MM.1S (cell line): ENCODE data around the gene RHBG.

Experiments used
- DNase-seq: peaks from one replicate; pipeline ENCODE4 v3.0.0-alpha.2; 2015
- H2AFZ ChIP-seq: fragments of 300-600 bp; sonication (generic); 2 replicates; pipeline ENCODE4 v1.6.0; 2016; ENCODE audit warnings: antibody characterized with exemption, low read length
- H3F3A ChIP-seq: fragments of 300-600 bp; sonication (generic); 2 replicates; pipeline ENCODE4 v1.6.1; 2016; ENCODE audit warnings: mild to moderate bottlenecking, antibody characterized with exemption, low read length, moderate library complexity, mixed read lengths; ENCODE audit not compliant: insufficient read depth
- H3K27ac ChIP-seq: fragments of 300-600 bp; sonication (generic); 2 replicates; pipeline ENCODE4 v1.5.1; 2016; ENCODE audit warnings: mild to moderate bottlenecking, low read length
- H3K27me3 ChIP-seq: fragments of 300-600 bp; sonication (generic); replicated peaks from 2 replicates; pipeline ENCODE4 v1.6.0; 2016; ENCODE audit warnings: low read length; ENCODE audit not compliant: insufficient read depth
- H3K36me3 ChIP-seq: fragments of 300-600 bp; sonication (generic); replicated peaks from 2 replicates; pipeline ENCODE4 v1.6.1; 2016; ENCODE audit warnings: mild to moderate bottlenecking, low read length, mixed read lengths; ENCODE audit not compliant: insufficient read depth
- H3K4me1 ChIP-seq: fragments of 300-600 bp; sonication (generic); 2 replicates; pipeline ENCODE4 v1.6.1; 2016; ENCODE audit warnings: low read length, mixed read lengths
- H3K4me2 ChIP-seq: fragments of 300-600 bp; sonication (generic); 2 replicates; pipeline ENCODE4 v1.6.0; 2016; ENCODE audit warnings: low read depth, low read length
- H3K4me3 ChIP-seq: fragments of 300-600 bp; sonication (generic); 2 replicates; pipeline ENCODE4 v1.5.1; 2016; ENCODE audit warnings: low read length, mixed read lengths
- H3K79me2 ChIP-seq: fragments of 300-600 bp; sonication (generic); 2 replicates; pipeline ENCODE4 v1.6.1; 2016; ENCODE audit warnings: mixed run types, low read length, mixed read lengths
- H3K9ac ChIP-seq: fragments of 300-600 bp; sonication (generic); 2 replicates; pipeline ENCODE4 v1.6.1; 2016; ENCODE audit warnings: low read length, mixed read lengths
- H3K9me2 ChIP-seq: fragments of 300-600 bp; sonication (generic); replicated peaks from 2 replicates; pipeline ENCODE4 v1.6.1; 2016; ENCODE audit warnings: mild to moderate bottlenecking, low read length, mixed read lengths; ENCODE audit not compliant: insufficient read depth
- H3K9me3 ChIP-seq: fragments of 300-600 bp; sonication (generic); replicated peaks from 2 replicates; pipeline ENCODE4 v1.6.1; 2016; ENCODE audit warnings: mild to moderate bottlenecking, low read length, mixed read lengths; ENCODE audit not compliant: insufficient read depth
- H4K20me1 ChIP-seq: fragments of 300-600 bp; sonication (generic); 2 replicates; pipeline ENCODE4 v1.6.1; 2016; ENCODE audit warnings: mild to moderate bottlenecking, low read length, moderate library complexity, mixed read lengths; ENCODE audit not compliant: insufficient read depth
- CTCF ChIP-seq: fragments of 300-600 bp; sonication (generic); IDR thresholded peaks from 2 replicates; pipeline ENCODE4 v1.5.1; 2016; ENCODE audit warnings: antibody characterized with exemption, low read length, mixed read lengths
- EZH2 ChIP-seq: fragments of 300-600 bp; sonication (generic); optimal IDR thresholded peaks from 2 replicates; pipeline ENCODE3; 2017; ENCODE audit warnings: low read depth, mild to moderate bottlenecking, antibody characterized with exemption, low read length, mixed read lengths
- EZH2phosphoT487 ChIP-seq: fragments of 300-600 bp; sonication (generic); IDR thresholded peaks from 2 replicates; pipeline ENCODE4 v1.6.1; 2018; ENCODE audit warnings: antibody characterized with exemption, low read length

The RHBG gene

GRCh38 chr1:156414461-156415064 lies 45.6 kb downstream of the RHBG start:
- Histone ChIP-seq H3K9me2 (no peaks in the 10 kb centered on the region), H3K9ac (no peak overlapping the region), H3K27ac (no peak overlapping the region), H4K20me1 (no peaks in the 10 kb centered on the region), H3K4me2 (no peak overlapping the region), H2AFZ (no peak overlapping the region), H3K4me1 (no peaks in the 10 kb centered on the region), H3F3A (peaks cover under 1% of the 10 kb centered on the region; the same call in 1 of the 2 replicates), H3K27me3 (peaks cover 56% of the 10 kb centered on the region), H3K9me3 (no peaks in the 10 kb centered on the region), H3K36me3 (no peaks in the 10 kb centered on the region), H3K4me3 (no peak overlapping the region), H3K79me2 (no peaks in the 10 kb centered on the region)
- TF ChIP-seq EZH2phosphoT487 (no peak), EZH2 (no peak), CTCF (no peak)
- DNase-seq, result no peak

- no peak overlapping the region for H3K9ac ChIP-seq
- no peak overlapping the region for H3K27ac ChIP-seq
- H3K9me3 ChIP-seq, result no peaks in the 10 kb centered on the region
- no peaks in the 10 kb centered on the region for H3K9me2 ChIP-seq
- 0 out of 2 replicates have a peak, but pooled peaks cover 4% of the 10 kb centered on the region for H3K4me1 ChIP-seq
- no peaks in the 10 kb centered on the region for H3K79me2 ChIP-seq
- H3K36me3 ChIP-seq, result no peaks in the 10 kb centered on the region
- H3K4me3 ChIP-seq, result no peak overlapping the region
- H4K20me1 ChIP-seq, result no peaks in the 10 kb centered on the region
- TF ChIP-seq EZH2phosphoT487 (no peak), EZH2 (no peak), CTCF (no peak)
- H3K27me3 ChIP-seq, result peaks cover 54% of the 10 kb centered on the region
- no peak overlapping the region for H3K4me2 ChIP-seq
- H2AFZ ChIP-seq, result no peak overlapping the region
- no peak for DNase-seq
- H3F3A ChIP-seq, result peaks cover 13% of the 10 kb centered on the region; the same call in 1 of the 2 replicates
These were observed 48.0 kb downstream of the RHBG start for GRCh38 chr1:156416993-156417392.

GRCh38 chr1:156417401-156418020 lies 48.5 kb downstream of the RHBG start:
- Histone ChIP-seq H3K79me2 (no peaks in the 10 kb centered on the region), H3K4me1 (0 out of 2 replicates have a peak, but pooled peaks cover 4% of the 10 kb centered on the region), H4K20me1 (no peaks in the 10 kb centered on the region), H3K9me2 (no peaks in the 10 kb centered on the region), H3F3A (peaks cover 13% of the 10 kb centered on the region; the same call in 1 of the 2 replicates), H3K4me2 (no peak overlapping the region), H3K9ac (no peak overlapping the region), H3K27ac (no peak overlapping the region), H3K9me3 (no peaks in the 10 kb centered on the region), H2AFZ (no peak overlapping the region), H3K4me3 (no peak overlapping the region), H3K27me3 (peaks cover 59% of the 10 kb centered on the region), H3K36me3 (no peaks in the 10 kb centered on the region)
- TF ChIP-seq CTCF, result no peak
- TF ChIP-seq EZH2, result no peak
- no peak for TF ChIP-seq EZH2phosphoT487
- no peak for DNase-seq
